Measurements from ENCODE around the gene PRIMA1.
"Not testable (repeated sequence)": the region's sequence is repeated elsewhere in the genome, so short reads cannot be mapped to it uniquely, and the experiment has no call there.

Gene PRIMA1, protein sequence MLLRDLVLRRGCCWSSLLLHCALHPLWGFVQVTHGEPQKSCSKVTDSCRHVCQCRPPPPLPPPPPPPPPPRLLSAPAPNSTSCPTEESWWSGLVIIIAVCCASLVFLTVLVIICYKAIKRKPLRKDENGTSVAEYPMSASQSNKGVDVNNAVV

GRCh38 chr14:93788293-93788542, at the start of gene PRIMA1:
Gene PRIMA1, minus strand, starts transcription at chr14:93788485. Its CDS starts 767 bp downstream, at chr14:93787718.
- no peak for DNase-seq (ENCODE audit: low read depth in 1 of 2, low spot score in 1 of 2)

DNA sequence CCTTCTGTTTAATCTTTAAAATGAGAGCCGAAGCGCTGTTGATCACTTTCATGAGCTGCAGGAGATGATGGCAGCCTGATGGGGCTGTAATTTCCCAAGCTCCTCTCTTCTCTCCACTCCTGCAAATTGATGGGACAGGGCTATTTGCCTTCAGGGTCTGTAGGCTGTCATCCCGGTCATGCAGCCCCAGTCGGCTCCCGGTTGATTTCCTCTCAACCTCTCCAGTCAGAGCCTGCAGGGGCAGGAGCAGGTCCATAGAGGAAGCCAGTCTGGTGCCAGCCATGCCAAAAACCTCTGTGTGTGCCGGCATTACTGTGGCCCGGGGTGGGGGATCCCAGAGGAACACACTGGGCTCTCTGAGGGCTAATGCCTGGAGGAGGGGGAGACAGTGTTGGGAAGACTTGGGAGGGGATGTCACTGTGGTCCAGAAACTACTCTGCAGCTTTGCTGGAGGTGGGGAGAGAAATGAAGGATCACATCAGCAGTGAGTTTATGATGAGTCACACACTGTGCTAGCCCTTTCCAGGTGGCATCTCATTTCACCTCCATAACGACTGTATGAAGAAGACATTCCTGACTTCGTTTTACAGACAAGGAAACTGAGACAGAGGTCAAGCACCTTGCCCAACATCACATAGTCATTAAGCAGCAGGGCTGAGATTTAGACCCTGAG, 46.5 kb upstream of the PRIMA1 start:
- no peak for DNase-seq (ENCODE audit: low read depth in 1 of 2, low spot score in 1 of 2)

DNA sequence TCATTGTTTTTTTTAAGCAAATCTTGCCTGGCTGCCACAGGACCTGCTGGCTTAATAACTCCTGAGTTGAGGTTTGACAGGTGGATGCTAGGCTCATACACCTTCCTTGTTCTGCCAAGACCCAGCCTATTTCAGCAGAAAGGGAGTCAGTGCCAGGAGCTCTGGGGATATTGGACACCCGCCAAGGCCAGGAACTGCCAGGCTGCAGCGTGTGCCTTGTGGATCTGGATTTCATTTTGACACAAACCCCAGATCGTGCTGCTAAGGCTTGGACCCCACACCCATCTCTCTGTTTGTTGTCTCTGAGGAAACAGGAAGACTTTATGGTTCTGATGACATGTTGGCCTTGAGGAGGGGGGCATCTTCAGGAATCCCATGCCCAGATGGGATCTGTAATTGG, 44.4 kb upstream of the PRIMA1 start:
- DNase-seq (ENCODE audit: low read depth in 1 of 2, low spot score in 1 of 2) = no peak

DNA sequence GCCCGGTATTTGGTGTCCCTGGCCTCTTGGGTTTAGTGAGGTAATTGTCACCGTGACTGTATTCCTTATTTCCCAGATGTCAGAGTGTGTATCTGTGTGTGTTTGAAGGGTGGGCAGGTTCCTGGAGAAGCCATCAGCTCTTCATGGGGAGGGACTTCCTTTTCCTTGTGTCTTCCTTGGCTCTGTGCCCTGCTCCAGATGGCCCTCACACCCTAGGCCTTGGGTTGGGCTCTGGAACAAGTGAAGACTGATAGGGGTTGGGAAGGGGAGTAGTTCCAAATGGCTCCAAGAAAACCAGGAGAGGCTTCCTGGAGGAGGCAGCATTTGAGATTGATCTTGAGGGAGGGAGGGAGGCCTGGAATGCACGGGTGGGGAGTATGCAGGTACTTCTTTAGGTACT, 43.8 kb upstream of the PRIMA1 start:
- DNase-seq (ENCODE audit: low read depth in 1 of 2, low spot score in 1 of 2) = no peak

- no peak for DNase-seq (ENCODE audit: low read depth in 1 of 2, low spot score in 1 of 2)
Measured at GRCh38 chr14:93830753-93831461, 42.6 kb upstream of the PRIMA1 start.

DNA sequence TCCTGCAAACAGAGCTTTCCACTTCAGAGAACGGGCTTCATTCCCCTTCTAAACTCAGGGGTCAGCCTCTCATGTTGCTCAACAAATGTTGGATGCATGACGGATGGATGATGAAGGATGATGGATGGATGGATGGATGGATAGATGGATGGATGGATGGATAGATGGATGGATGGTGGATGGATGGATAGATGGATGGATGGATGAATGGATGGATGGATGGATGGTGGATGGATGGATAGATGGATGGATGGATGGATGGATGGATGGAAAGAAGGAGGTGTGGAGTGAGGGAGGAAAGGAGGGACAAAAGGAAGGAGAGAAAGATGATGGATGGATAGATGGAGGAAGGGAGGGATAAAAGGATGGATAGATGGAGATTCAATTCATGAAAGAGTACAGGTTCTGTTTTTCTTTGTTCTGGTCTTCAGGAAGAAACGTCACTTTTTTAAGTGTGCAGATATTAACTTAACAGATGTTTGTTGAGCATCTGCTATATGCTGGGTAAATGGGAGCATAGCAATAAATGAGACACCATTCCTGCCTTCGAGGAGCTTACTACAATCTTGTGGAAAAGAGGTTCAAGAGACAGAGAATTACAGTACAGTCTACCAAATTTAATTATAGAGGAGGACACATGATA, 41.7 kb upstream of the PRIMA1 start:
- no peak for DNase-seq (ENCODE audit: low read depth in 1 of 2, low spot score in 1 of 2)

DNA sequence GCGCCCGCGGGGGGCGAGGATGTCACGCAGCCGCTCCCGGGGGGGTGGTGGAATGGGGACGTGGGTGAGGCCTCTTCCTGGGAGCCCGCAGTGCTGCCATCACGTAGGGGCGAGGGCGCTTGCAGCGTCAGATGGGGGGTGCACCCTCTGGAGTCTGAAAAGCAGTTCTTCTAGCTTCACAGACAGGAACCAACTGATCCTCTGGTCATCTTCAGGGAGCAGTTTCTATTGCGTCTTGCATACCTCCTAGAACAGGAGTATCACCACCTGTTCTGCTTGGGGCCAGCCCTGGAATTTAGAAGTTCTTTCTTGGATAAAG, 36.9 kb upstream of the PRIMA1 start:
- DNase-seq (ENCODE audit: low read depth in 1 of 2, low spot score in 1 of 2) = no peak

DNA sequence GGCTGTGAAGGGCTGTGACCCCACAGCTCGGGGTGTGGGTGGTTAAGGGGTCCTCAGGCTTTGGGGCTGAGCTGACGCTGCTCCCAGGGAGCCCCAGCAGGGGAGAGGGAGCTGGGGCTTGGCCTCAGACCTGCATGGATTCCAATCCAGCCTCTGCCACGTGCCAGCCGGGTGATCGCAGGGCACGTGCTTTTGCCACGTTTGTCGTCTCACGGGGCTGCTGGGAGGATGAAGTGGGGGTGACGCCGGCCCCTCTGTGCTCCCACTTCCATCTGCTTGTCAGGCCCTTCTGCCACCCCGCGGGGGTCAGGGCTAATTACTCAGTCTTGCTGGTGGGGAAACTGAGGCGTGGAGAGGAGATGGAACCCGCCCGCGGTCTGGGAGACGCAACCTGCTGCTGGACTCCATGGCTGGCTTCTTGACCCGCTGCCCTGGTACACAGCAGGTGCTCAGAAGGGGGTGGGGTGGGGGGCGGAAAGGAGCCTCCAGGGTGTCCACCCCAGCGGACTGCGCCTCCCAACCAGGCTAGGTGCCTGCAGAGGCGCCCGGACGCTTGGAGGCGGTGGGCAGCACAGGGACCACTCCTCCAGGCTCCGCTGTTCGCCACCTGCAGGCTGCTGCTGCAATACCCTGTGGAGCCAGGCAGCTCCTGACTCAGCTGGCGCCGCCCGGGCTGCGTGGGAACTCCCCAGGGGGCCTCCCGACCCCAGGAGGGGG, 36.4 kb upstream of the PRIMA1 start:
- no peak for DNase-seq (ENCODE audit: low read depth in 1 of 2, low spot score in 1 of 2)

GRCh38 chr14:93824076-93824475, 35.8 kb upstream of the PRIMA1 start:
- no peak for DNase-seq (ENCODE audit: low read depth in 1 of 2, low spot score in 1 of 2)

GRCh38 chr14:93821051-93821450, 32.8 kb upstream of the PRIMA1 start:
- DNase-seq (ENCODE audit: low read depth in 1 of 2, low spot score in 1 of 2) = no peak

- no peak for DNase-seq (ENCODE audit: low read depth in 1 of 2, low spot score in 1 of 2)
Measured at GRCh38 chr14:93818857-93819256, 30.6 kb upstream of the PRIMA1 start.

DNA sequence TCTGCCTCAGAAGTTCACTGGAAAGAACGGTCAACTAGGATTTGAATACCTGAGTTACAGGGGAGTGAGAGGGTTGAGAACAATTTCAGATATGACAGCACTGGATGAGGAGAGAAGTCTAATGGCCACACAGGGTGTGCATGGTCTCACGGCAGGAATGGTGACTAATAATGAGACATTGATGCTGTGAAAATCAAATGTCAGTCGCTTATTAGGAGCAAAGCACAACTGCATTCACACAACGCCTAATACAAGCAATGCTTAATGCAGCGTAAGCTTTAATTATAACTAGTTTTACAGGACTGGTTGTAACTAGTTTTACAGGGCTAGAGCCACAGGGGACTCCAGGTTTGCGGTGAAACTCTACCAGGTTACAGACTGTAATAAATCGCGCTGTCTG, 23.4 kb upstream of the PRIMA1 start:
- DNase-seq (ENCODE audit: low read depth in 1 of 2, low spot score in 1 of 2) = no peak

GRCh38 chr14:93811020-93811419, 22.7 kb upstream of the PRIMA1 start:
- no peak for DNase-seq (ENCODE audit: low read depth in 1 of 2, low spot score in 1 of 2)

- not testable (repeated sequence) for DNase-seq (ENCODE audit: low read depth in 1 of 2, low spot score in 1 of 2)
Measured at GRCh38 chr14:93809491-93810420, 21.5 kb upstream of the PRIMA1 start.

GRCh38 chr14:93804654-93805053, 16.4 kb upstream of the PRIMA1 start:
- no peak for DNase-seq (ENCODE audit: low read depth in 1 of 2, low spot score in 1 of 2)

DNA sequence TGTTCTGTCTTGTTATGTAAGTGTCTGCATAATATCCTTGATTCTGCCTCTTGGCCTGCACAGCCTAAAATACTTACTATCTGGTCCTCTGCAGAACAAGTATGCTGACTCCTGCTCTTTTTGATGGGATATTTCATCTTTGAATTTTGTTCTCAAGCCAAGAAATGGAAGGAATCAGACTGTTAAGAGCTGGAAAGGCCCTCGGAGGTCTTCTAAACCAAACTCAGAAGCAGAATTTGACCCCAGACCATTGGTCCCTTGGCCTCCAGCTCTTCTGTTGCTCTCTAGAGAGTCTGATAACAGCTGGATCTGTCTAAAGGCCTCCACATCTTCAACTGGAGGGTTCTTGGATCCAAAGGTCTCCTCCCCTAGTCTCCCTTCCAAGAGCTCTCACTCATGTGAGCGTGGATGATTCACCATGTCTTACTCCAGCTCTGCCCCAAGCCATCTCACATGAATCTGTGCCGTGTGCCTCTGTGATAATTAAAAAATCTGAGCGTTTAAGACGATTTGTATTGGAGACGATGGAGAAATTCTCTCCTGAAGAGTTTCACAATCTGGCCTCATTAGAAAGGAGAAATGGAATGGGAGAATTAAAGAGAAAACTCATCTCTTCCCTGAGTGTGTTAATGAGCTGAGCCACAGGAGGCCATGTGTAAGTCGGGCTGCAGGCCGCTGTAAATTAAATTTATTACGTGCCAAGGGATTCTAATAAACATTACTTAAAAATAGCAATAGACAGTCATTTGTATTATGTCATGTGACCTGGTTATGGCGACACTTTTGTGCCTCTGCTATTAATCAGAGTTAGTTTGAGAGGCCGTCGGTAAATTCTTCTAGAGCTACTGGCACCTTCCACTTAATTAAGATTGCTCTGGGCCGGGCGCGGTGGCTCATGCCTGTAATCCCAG, 15.4 kb upstream of the PRIMA1 start:
- no peak for DNase-seq (ENCODE audit: low read depth in 1 of 2, low spot score in 1 of 2)

GRCh38 chr14:93799989-93800921, 12.0 kb upstream of the PRIMA1 start:
- no peak for DNase-seq (ENCODE audit: low read depth in 1 of 2, low spot score in 1 of 2)

DNA sequence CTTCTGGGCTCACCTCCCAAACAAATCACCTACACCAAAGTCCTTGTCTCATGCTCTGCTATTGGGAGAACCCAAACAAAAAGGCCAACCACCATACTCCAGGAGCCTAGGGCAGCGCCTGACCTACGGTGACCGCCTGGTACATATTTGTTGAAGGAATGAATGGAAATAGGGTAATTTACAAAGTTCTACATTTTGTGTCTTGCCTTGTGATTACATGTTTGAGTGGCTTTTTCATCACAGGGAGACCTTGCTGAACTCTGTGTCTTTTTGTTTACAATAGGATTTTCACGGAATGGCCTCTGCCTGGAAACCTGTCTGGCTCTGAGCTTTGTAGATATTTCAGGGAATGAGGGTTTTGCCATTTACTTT, 11.3 kb upstream of the PRIMA1 start:
- DNase-seq (ENCODE audit: low read depth in 1 of 2, low spot score in 1 of 2) = no peak

GRCh38 chr14:93797536-93797935, 9.3 kb upstream of the PRIMA1 start:
- no peak for DNase-seq (ENCODE audit: low read depth in 1 of 2, low spot score in 1 of 2)

Data from activated T-helper 1 cell treated with anti-CD3 and anti-CD28 coated beads, Interleukin-2, amount 50 U/mL, for 16 hours (primary cell).